Fibroblast of lung (primary cell): ENCODE data around the gene BATF3. TPM values are rescaled to one million over a fixed set of nuclear protein-coding genes. Genes with fewer than 3 reads are reported as not detected.
"Not testable (repeated sequence)": the region's sequence is repeated elsewhere in the genome, so short reads cannot be mapped to it uniquely, and the experiment has no call there.

ENCODE experiments used
- DNase-seq, 2 donors: peaks; one replicate each; pipeline versions ENCODE4 v3.0.0 to v3.0.0-alpha.2; 2010; ENCODE audit warnings: low read depth in 2 of 2
- H2AFZ ChIP-seq: 2 replicates; pipeline ENCODE4 v1.5.1; 2012; ENCODE audit warnings: low read length, control low read depth, inconsistent platforms
- H3K27ac ChIP-seq: 2 replicates; pipeline ENCODE4 v1.5.1; 2011; ENCODE audit warnings: low read length, control low read depth; ENCODE audit not compliant: insufficient read depth
- H3K27me3 ChIP-seq: 2 replicates; pipeline ENCODE4 v1.5.1; 2011; ENCODE audit warnings: mild to moderate bottlenecking, low read length; ENCODE audit not compliant: control insufficient read depth, insufficient read depth
- H3K36me3 ChIP-seq: 2 replicates; pipeline ENCODE4 v1.5.1; 2011; ENCODE audit warnings: low read length; ENCODE audit not compliant: control insufficient read depth, insufficient read depth
- H3K4me1 ChIP-seq: 2 replicates; pipeline ENCODE4 v1.5.1; 2011; ENCODE audit warnings: low read length; ENCODE audit not compliant: control insufficient read depth, insufficient read depth; ENCODE audit errors: extremely low read depth
- H3K4me2 ChIP-seq: 2 replicates; pipeline ENCODE4 v1.5.1; 2011; ENCODE audit warnings: low read length, control low read depth; ENCODE audit not compliant: insufficient read depth; ENCODE audit errors: extremely low read depth
- H3K4me3 ChIP-seq, 4 experiments: fragments of 200-600 bp in 1 of 4; sonication (generic) in 1 of 4; replicated peaks in 1 of 4; 2 replicates each; pipeline ENCODE4 v1.5.1; 2011 to 2016; ENCODE audit warnings: low read length in 4 of 4, low read depth in 3 of 4, mild to moderate bottlenecking in 3 of 4, control low read depth in 2 of 4, inconsistent platforms in 1 of 4, mixed read lengths in 1 of 4; ENCODE audit not compliant: insufficient read depth in 1 of 4; ENCODE audit errors: control extremely low read depth in 1 of 4
- H3K79me2 ChIP-seq: 2 replicates; pipeline ENCODE4 v1.5.1; 2012; ENCODE audit warnings: mild to moderate bottlenecking, low read length, inconsistent platforms; ENCODE audit not compliant: control insufficient read depth, insufficient read depth
- H3K9ac ChIP-seq: 2 replicates; pipeline ENCODE4 v1.5.1; 2011; ENCODE audit warnings: mild to moderate bottlenecking, low read length, control low read depth; ENCODE audit not compliant: insufficient read depth
- H3K9me3 ChIP-seq: 2 replicates; pipeline ENCODE4 v1.5.1; 2012; ENCODE audit warnings: low read depth, low read length; ENCODE audit not compliant: control insufficient read depth, insufficient read depth
- H4K20me1 ChIP-seq: 2 replicates; pipeline ENCODE4 v1.5.1; 2011; ENCODE audit warnings: low read length; ENCODE audit not compliant: control insufficient read depth, insufficient read depth; ENCODE audit errors: extremely low read depth
- CTCF ChIP-seq, 2 donors: IDR thresholded peaks in 1 of 2; conservative IDR thresholded peaks in 1 of 2; 1 replicate in 1 of 2; 2 replicates in 1 of 2; pipeline ENCODE4 v1.5.1; 2011 to 2012; ENCODE audit warnings: low read length in 2 of 2, control low read depth in 1 of 2, inconsistent platforms in 1 of 2, low read depth in 1 of 2, mild to moderate bottlenecking in 1 of 2
- EZH2 ChIP-seq: IDR thresholded peaks from 2 replicates; pipeline ENCODE4 v1.5.1; 2012; ENCODE audit warnings: low read length, control low read depth, mild to moderate bottlenecking; ENCODE audit errors: missing control alignments
- polyA plus RNA-seq, 2 donors: library from polyadenylated mRNA; depleted of rRNA in 1 of 2; stranded (reverse) in 1 of 2; unstranded in 1 of 2; fragments of >200 nt; gene quantifications; 2 replicates each; pipeline ENCODE4 v1.2.1, GENCODE V29; 2011 to 2012; ENCODE audit warnings: missing spikeins in 1 of 2
- total RNA-seq: library from RNA; depleted of rRNA; stranded (reverse); fragments of >200 nt; gene quantifications from 2 replicates; pipeline ENCODE4 v1.2.1, GENCODE V29; 2014

BATF3 gene
- total and polyA plus RNA-seq, 2 donors (not counting 1 experiment from before 2014, with no cell fraction given) = 6.8 to 9.1 TPM

- Histone ChIP-seq H3K36me3 (no peaks in the 10 kb centered on the region), H3K9me3 (no peaks in the 10 kb centered on the region), H2AFZ (no peak overlapping the region), H3K4me1 (no peaks in the 10 kb centered on the region), H3K4me2 (no peak overlapping the region), H4K20me1 (no peaks in the 10 kb centered on the region), H3K79me2 (no peaks in the 10 kb centered on the region), H3K4me3 (no peak overlapping the region), H3K27me3 (no peaks in the 10 kb centered on the region), H3K27ac (no peak overlapping the region), H3K9ac (no peak overlapping the region)
- no peak for DNase-seq
- TF ChIP-seq CTCF (conservative IDR thresholded peaks at IDR 0.05 in 1 of 2, IDR thresholded peaks at IDR 0.05 in 1 of 2; ENCODE audit: low read depth in 1 of 2, low read length in 2 of 2) = no peak
- TF ChIP-seq EZH2 = no peak
Measured at GRCh38 chr1:212716161-212716560, 16.5 kb upstream of the BATF3 start.

- no peaks in the 10 kb centered on the region for H3K36me3 ChIP-seq
- H3K4me2 ChIP-seq = no peak overlapping the region
- H4K20me1 ChIP-seq = no peaks in the 10 kb centered on the region
- no peak overlapping the region for H3K27ac ChIP-seq
- no peak for TF ChIP-seq CTCF (conservative IDR thresholded peaks at IDR 0.05 in 1 of 2, IDR thresholded peaks at IDR 0.05 in 1 of 2; ENCODE audit: low read depth in 1 of 2, low read length in 2 of 2)
- TF ChIP-seq EZH2 = no peak
- H3K79me2 ChIP-seq = no peaks in the 10 kb centered on the region
- no peak overlapping the region for H3K9ac ChIP-seq
- H3K4me3 ChIP-seq = no peak overlapping the region
- no peak for DNase-seq
- H3K4me1 ChIP-seq = no peaks in the 10 kb centered on the region
- no peaks in the 10 kb centered on the region for H3K27me3 ChIP-seq
- no peak overlapping the region for H2AFZ ChIP-seq
- no peaks in the 10 kb centered on the region for H3K9me3 ChIP-seq
Measured at GRCh38 chr1:212713465-212714136, 14.0 kb upstream of the BATF3 start.

- peak in 1 of 2 donors; percentile 93 for DNase-seq
- Histone ChIP-seq H3K4me1 (no peaks in the 10 kb centered on the region), H3K27ac (peak overlapping the region; percentile 54), H3K36me3 (no peaks in the 10 kb centered on the region), H4K20me1 (no peaks in the 10 kb centered on the region), H3K4me3 (no peak overlapping the region), H3K27me3 (no peaks in the 10 kb centered on the region), H3K4me2 (no peak overlapping the region), H3K79me2 (no peaks in the 10 kb centered on the region), H2AFZ (no peak overlapping the region), H3K9ac (no peak overlapping the region), H3K9me3 (no peaks in the 10 kb centered on the region)
- TF ChIP-seq EZH2 (no peak), CTCF (conservative IDR thresholded peaks at IDR 0.05 in 1 of 2, IDR thresholded peaks at IDR 0.05 in 1 of 2; ENCODE audit: low read depth in 1 of 2, low read length in 2 of 2) (no peak)
Measured at GRCh38 chr1:212712451-212713303, 13.0 kb upstream of the BATF3 start.

- H3K4me2 ChIP-seq = not testable (repeated sequence)
- peak overlapping the region; percentile 54 for H3K27ac ChIP-seq
Measured at GRCh38 chr1:212711974-212712373, 12.3 kb upstream of the BATF3 start.

More at GRCh38 chr1:212711974-212712373, 12.3 kb upstream of the BATF3 start:
- not testable (repeated sequence) for DNase-seq, H3K4me1 ChIP-seq, H3K9ac ChIP-seq, H3K79me2 ChIP-seq, H2AFZ ChIP-seq, H4K20me1 ChIP-seq, H3K9me3 ChIP-seq, H3K27me3 ChIP-seq, H3K4me3 ChIP-seq, H3K36me3 ChIP-seq
